ENCODE data around the gene GC. TPM values are rescaled to one million over a fixed set of nuclear protein-coding genes. Genes with fewer than 3 reads are reported as not detected.

The GC gene, protein sequence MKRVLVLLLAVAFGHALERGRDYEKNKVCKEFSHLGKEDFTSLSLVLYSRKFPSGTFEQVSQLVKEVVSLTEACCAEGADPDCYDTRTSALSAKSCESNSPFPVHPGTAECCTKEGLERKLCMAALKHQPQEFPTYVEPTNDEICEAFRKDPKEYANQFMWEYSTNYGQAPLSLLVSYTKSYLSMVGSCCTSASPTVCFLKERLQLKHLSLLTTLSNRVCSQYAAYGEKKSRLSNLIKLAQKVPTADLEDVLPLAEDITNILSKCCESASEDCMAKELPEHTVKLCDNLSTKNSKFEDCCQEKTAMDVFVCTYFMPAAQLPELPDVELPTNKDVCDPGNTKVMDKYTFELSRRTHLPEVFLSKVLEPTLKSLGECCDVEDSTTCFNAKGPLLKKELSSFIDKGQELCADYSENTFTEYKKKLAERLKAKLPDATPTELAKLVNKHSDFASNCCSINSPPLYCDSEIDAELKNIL
- total RNA-seq, result not detected in 2 replicates

DNA sequence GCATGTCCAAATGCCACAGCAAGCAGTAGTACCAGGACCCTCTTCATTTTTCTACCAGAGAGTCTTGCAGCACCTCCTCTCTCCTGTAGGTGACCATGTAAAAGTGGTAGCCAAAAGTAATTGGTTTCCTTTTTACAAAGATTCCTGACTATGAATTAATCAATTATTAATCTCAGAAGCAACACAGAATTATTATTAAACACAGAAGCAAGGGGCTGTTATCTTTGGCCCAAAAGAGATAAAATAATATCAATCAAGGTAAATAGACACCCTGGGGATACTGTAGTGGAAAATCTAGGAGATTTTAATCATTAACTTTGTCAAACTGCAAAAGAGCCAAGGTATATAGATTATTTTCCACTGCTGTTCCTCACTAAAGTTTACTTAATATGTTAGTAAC lies at the start of gene GC:
Gene GC, minus strand, starts transcription at position 108 of the 400 bp plus-strand sequence. Its CDS starts 61 bp downstream, at position 47.

Other genes starting within 250 kb of the GC start
- under 0.01 TPM in 1 of 2 replicates, not detected in the other for gene NPFFR2, start 247.9 kb upstream of the GC start, total RNA-seq

All from smooth muscle cell of trachea (primary cell).